Esophagus squamous epithelium (tissue), 4 donors: Measurements from ENCODE around the gene DTX3L.

Experiments
- POLR2A ChIP-seq, 4 donors: fragments of 450-650 bp; IDR thresholded peaks; one replicate each; pipeline ENCODE4 v1.6.1; 2017; ENCODE audit warnings: antibody characterized with exemption in 4 of 4, mild to moderate bottlenecking in 4 of 4, moderate library complexity in 3 of 4
- TF ChIP-seq, protein P1 (sequence below), 6 experiments: fragments of 450-650 bp in 4 of 6; fragments of 200-600 bp in 2 of 6; sonication (generic) in 2 of 6; IDR thresholded peaks; one replicate each; pipeline ENCODE4 v1.5.1; 2016 to 2019; ENCODE audit warnings: antibody characterized with exemption in 6 of 6, mild to moderate bottlenecking in 4 of 6, moderate library complexity in 4 of 6

DNA sequence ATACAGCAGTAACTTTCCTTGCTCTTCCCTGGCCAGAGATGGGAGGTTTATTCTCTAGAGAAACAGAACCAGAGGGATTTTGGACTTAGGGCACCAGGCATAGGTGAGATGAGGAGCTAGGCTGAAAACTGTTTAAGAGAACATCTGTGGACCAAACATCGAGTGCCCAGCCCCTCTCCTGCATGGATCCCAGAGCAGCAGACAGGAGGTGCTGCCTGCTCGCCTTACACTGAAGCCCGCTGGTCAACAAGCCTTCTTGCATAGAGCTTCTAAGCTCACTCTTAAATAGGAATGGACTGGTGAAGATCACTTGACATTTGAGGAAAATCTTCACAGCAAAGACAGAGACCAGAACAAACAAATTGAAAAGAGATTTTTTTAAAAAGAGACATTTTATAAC, 54.5 kb downstream of the DTX3L start:
- TF ChIP-seq, protein P1, sequence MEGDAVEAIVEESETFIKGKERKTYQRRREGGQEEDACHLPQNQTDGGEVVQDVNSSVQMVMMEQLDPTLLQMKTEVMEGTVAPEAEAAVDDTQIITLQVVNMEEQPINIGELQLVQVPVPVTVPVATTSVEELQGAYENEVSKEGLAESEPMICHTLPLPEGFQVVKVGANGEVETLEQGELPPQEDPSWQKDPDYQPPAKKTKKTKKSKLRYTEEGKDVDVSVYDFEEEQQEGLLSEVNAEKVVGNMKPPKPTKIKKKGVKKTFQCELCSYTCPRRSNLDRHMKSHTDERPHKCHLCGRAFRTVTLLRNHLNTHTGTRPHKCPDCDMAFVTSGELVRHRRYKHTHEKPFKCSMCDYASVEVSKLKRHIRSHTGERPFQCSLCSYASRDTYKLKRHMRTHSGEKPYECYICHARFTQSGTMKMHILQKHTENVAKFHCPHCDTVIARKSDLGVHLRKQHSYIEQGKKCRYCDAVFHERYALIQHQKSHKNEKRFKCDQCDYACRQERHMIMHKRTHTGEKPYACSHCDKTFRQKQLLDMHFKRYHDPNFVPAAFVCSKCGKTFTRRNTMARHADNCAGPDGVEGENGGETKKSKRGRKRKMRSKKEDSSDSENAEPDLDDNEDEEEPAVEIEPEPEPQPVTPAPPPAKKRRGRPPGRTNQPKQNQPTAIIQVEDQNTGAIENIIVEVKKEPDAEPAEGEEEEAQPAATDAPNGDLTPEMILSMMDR (IDR thresholded peaks at IDR 0.05) = no peak
- TF ChIP-seq POLR2A (IDR thresholded peaks at IDR 0.05) = no peak
